IMR-90 (cell line): ENCODE data around the gene EBF4. TPM values are rescaled to one million over a fixed set of nuclear protein-coding genes. Genes with fewer than 3 reads are reported as not detected.
A peak's percentile ranks its signal among the peaks of the same experiment; 100 is the strongest.

Source experiments
- ATAC-seq: fragments of 200-7000 bp; cut with Tn5 transposase; 2 replicates; pipeline ENCODE4 v1.9.1; 2020; ENCODE audit warnings: low read depth, mild to moderate bottlenecking, moderate library complexity
- BruUV-seq: library from RNA; stranded (reverse); fragments of 400-500 nt; replicated peaks from 2 replicates; lab custom pipeline; 2021; lab: Mats Ljungman, UMichigan
- CTCF ChIA-PET: fragments of 300-600 bp; formaldehyde crosslinking; extraction: SDS; loops from one replicate; lab custom pipeline; 2021; ENCODE audit warnings: antibody characterized with exemption; lab: Yijun Ruan, JAX
- POLR2A ChIA-PET: fragments of 300-600 bp; sonication (Branson Sonifier 250); formaldehyde crosslinking; loops from one replicate; lab custom pipeline; 2022; ENCODE audit warnings: antibody characterized with exemption; ENCODE audit not compliant: unreplicated experiment; lab: Charles Lee
- DNase-seq: peaks from one replicate; pipeline ENCODE4 v3.0.0; 2013
- H2AFZ ChIP-seq: replicated peaks from 2 replicates; pipeline ENCODE3; 2013; ENCODE audit warnings: low read length, mild to moderate bottlenecking; ENCODE audit not compliant: poor library complexity
- H2AK5ac ChIP-seq: 2 replicates; pipeline ENCODE4 v1.6.1; 2013; ENCODE audit warnings: low read depth, low read length, inconsistent platforms
- H2AK9ac ChIP-seq: replicated peaks from 2 replicates; pipeline ENCODE3; 2013; ENCODE audit warnings: mild to moderate bottlenecking, low read depth, low read length, moderate library complexity; ENCODE audit not compliant: poor library complexity
- H2BK120ac ChIP-seq: 2 replicates; pipeline ENCODE4 v1.6.1; 2013; ENCODE audit warnings: low read depth, low read length, inconsistent platforms
- H2BK15ac ChIP-seq: 3 replicates; pipeline ENCODE4 v1.6.1; 2013; ENCODE audit warnings: low read depth, low read length, inconsistent platforms
- H2BK20ac ChIP-seq: 2 replicates; pipeline ENCODE4 v1.6.1; 2013; ENCODE audit warnings: low read depth, mild to moderate bottlenecking, inconsistent platforms, low read length, moderate library complexity
- H2BK5ac ChIP-seq: 2 replicates; pipeline ENCODE4 v1.6.1; 2013; ENCODE audit warnings: mild to moderate bottlenecking, low read depth, low read length, inconsistent platforms; ENCODE audit not compliant: poor library complexity, severe bottlenecking
- H3K14ac ChIP-seq: replicated peaks from 2 replicates; pipeline ENCODE4 v1.6.1; 2013; ENCODE audit warnings: low read depth, low read length, inconsistent platforms
- H3K18ac ChIP-seq: 2 replicates; pipeline ENCODE4 v1.6.1; 2013; ENCODE audit warnings: low read depth, low read length, control low read depth
- H3K23ac ChIP-seq: 2 replicates; pipeline ENCODE4 v1.6.1; 2013; ENCODE audit warnings: low read depth, low read length, inconsistent platforms
- H3K27ac ChIP-seq: 2 replicates; pipeline ENCODE4 v1.5.1; 2013; ENCODE audit warnings: mild to moderate bottlenecking, control low read depth, low read length; ENCODE audit not compliant: insufficient read depth
- H3K27me3 ChIP-seq: 2 replicates; pipeline ENCODE4 v1.6.1; 2013; ENCODE audit warnings: low read length; ENCODE audit not compliant: control insufficient read depth, insufficient read depth
- H3K36me3 ChIP-seq: 2 replicates; pipeline ENCODE4 v1.6.1; 2013; ENCODE audit warnings: low read length, mixed read lengths; ENCODE audit not compliant: control insufficient read depth, insufficient read depth
- H3K4ac ChIP-seq: 2 replicates; pipeline ENCODE4 v1.6.1; 2013; ENCODE audit warnings: low read depth, low read length, inconsistent platforms
- H3K4me1 ChIP-seq: 2 replicates; pipeline ENCODE4 v1.6.1; 2013; ENCODE audit warnings: low read length, mixed read lengths; ENCODE audit not compliant: control insufficient read depth, insufficient read depth
- H3K4me2 ChIP-seq: 2 replicates; pipeline ENCODE4 v1.6.1; 2013; ENCODE audit warnings: low read depth, mild to moderate bottlenecking, control low read depth, low read length, moderate library complexity
- H3K4me3 ChIP-seq: 2 replicates; pipeline ENCODE4 v1.5.1; 2013; ENCODE audit warnings: low read depth, mild to moderate bottlenecking, control low read depth, low read length, moderate library complexity; ENCODE audit not compliant: insufficient read depth
- H3K56ac ChIP-seq: 2 replicates; pipeline ENCODE4 v1.6.1; 2013; ENCODE audit warnings: low read length, inconsistent platforms; ENCODE audit not compliant: insufficient read depth; ENCODE audit errors: extremely low read depth
- H3K79me1 ChIP-seq, 2 experiments: 2 replicates each; pipeline ENCODE4 v1.6.1; 2013; ENCODE audit warnings: low read length in 2 of 2, inconsistent platforms in 1 of 2, low read depth in 1 of 2
- H3K9ac ChIP-seq: 2 replicates; pipeline ENCODE4 v1.6.1; 2013; ENCODE audit warnings: low read depth, low read length, control low read depth
- H3K9me1 ChIP-seq: 2 replicates; pipeline ENCODE4 v1.6.1; 2013; ENCODE audit warnings: low read length, inconsistent platforms; ENCODE audit not compliant: insufficient read depth
- H3K9me3 ChIP-seq: 2 replicates; pipeline ENCODE4 v1.6.1; 2013; ENCODE audit warnings: low read length; ENCODE audit not compliant: control insufficient read depth, insufficient read depth
- H4K20me1 ChIP-seq: 2 replicates; pipeline ENCODE4 v1.6.1; 2013; ENCODE audit warnings: low read length, inconsistent platforms; ENCODE audit not compliant: insufficient read depth
- H4K5ac ChIP-seq: 2 replicates; pipeline ENCODE4 v1.6.1; 2013; ENCODE audit warnings: mild to moderate bottlenecking, low read depth, low read length, control low read depth
- H4K8ac ChIP-seq, 2 experiments: 2 replicates each; pipeline ENCODE4 v1.6.1; 2013; ENCODE audit warnings: low read depth in 2 of 2, low read length in 2 of 2, control low read depth in 1 of 2, inconsistent platforms in 1 of 2
- H4K91ac ChIP-seq: 2 replicates; pipeline ENCODE4 v1.6.1; 2013; ENCODE audit warnings: low read depth, low read length, inconsistent platforms; ENCODE audit not compliant: insufficient read depth
- BHLHE40 ChIP-seq: fragments of 150-350 bp; IDR thresholded peaks from 2 replicates; pipeline ENCODE4 v1.6.1; 2016; ENCODE audit warnings: mild to moderate bottlenecking, low read depth, low read length
- CEBPB ChIP-seq: IDR thresholded peaks from 2 replicates; pipeline ENCODE4 v1.6.1; 2012; ENCODE audit warnings: low read depth, low read length, improper control_type of control experiment
- CHD1 ChIP-seq: IDR thresholded peaks from 2 replicates; pipeline ENCODE4 v1.6.1; 2012; ENCODE audit warnings: low read depth, low read length, improper control_type of control experiment
- CTCF ChIP-seq: conservative IDR thresholded peaks from 2 replicates; pipeline ENCODE4 v1.5.1; 2012; ENCODE audit warnings: mild to moderate bottlenecking, low read depth, low read length, improper control_type of control experiment
- ELK1 ChIP-seq: fragments of 150-350 bp; IDR thresholded peaks from 2 replicates; pipeline ENCODE4 v1.6.1; 2016; ENCODE audit warnings: low read depth, mild to moderate bottlenecking, low read length, moderate library complexity, borderline replicate concordance
- FOS ChIP-seq: fragments of 150-350 bp; IDR thresholded peaks from 2 replicates; pipeline ENCODE4 v1.6.1; 2016; ENCODE audit warnings: low read depth, low read length
- MAFK ChIP-seq: IDR thresholded peaks from 2 replicates; pipeline ENCODE4 v1.6.1; 2012; ENCODE audit warnings: low read depth, low read length, improper control_type of control experiment
- MAZ ChIP-seq: IDR thresholded peaks from 2 replicates; pipeline ENCODE4 v1.6.1; 2012; ENCODE audit warnings: low read depth, mild to moderate bottlenecking, low read length, improper control_type of control experiment, moderate library complexity, borderline replicate concordance
- MXI1 ChIP-seq: IDR thresholded peaks from 2 replicates; pipeline ENCODE4 v1.6.1; 2012; ENCODE audit warnings: low read depth, mild to moderate bottlenecking, low read length, moderate library complexity, borderline replicate concordance
- NFE2L2 ChIP-seq: fragments of 150-350 bp; IDR thresholded peaks from 2 replicates; pipeline ENCODE4 v1.6.1; 2016; ENCODE audit warnings: low read depth, mild to moderate bottlenecking, low read length
- POLR2A ChIP-seq: IDR thresholded peaks from 2 replicates; pipeline ENCODE4 v1.6.1; 2012; ENCODE audit warnings: mild to moderate bottlenecking, low read depth, low read length
- RAD21 ChIP-seq: IDR thresholded peaks from 2 replicates; pipeline ENCODE4 v1.6.1; 2012; ENCODE audit warnings: low read length, improper control_type of control experiment
- RCOR1 ChIP-seq: IDR thresholded peaks from 2 replicates; pipeline ENCODE4 v1.6.1; 2012; ENCODE audit warnings: mild to moderate bottlenecking, low read length, improper control_type of control experiment; ENCODE audit not compliant: insufficient replicate concordance
- RFX5 ChIP-seq: IDR thresholded peaks from 2 replicates; pipeline ENCODE4 v1.8.0; 2012; ENCODE audit warnings: low read depth, mild to moderate bottlenecking, low read length, moderate library complexity
- SMC3 ChIP-seq: fragments of 150-350 bp; IDR thresholded peaks from 2 replicates; pipeline ENCODE4 v1.6.1; 2016; ENCODE audit warnings: low read depth, mild to moderate bottlenecking, antibody characterized with exemption, low read length, moderate library complexity
- USF2 ChIP-seq: fragments of 150-350 bp; IDR thresholded peaks from 2 replicates; pipeline ENCODE4 v1.6.1; 2017; ENCODE audit warnings: mild to moderate bottlenecking, antibody characterized with exemption, low read length, low read depth
- WGBS, 2 experiments: methylation state at CpG; one replicate each; pipeline versions ENCODE4 v1.1.5 to v1.1.7; 2013; ENCODE audit warnings: missing lambda C conversion rate in 2 of 2; ENCODE audit not compliant: insufficient read length in 1 of 2; ENCODE audit errors: extremely low coverage in 2 of 2; 5-methylcytosine and 5-hydroxymethylcytosine counted together
- dilution Hi-C: fragments of 300-500 bp; cut with HindIII; formaldehyde crosslinking; loops from one replicate; pipeline ENCODE4 v1.14.3; 2018; ENCODE audit warnings: low sequenced_read_pairs; ENCODE audit not compliant: unreplicated experiment
- in situ Hi-C: fragments of 300-500 bp; cut with MboI; formaldehyde crosslinking; loops from 3 replicates; pipeline ENCODE4 v1.14.3; 2019; ENCODE audit warnings: low sequenced_read_pairs, inconsistent platforms, mixed read lengths
- intact Hi-C: fragments of 100-400 bp; cut with micrococcal nuclease; formaldehyde crosslinking; loops from 2 replicates; pipeline ENCODE4 v1.10.0; 2022
- polyA plus RNA-seq, 3 experiments: library from polyadenylated mRNA; depleted of rRNA; stranded (reverse); fragments of >200 nt; gene quantifications; 2 replicates each; pipeline ENCODE4 v1.2.3, GENCODE V29; 2012; ENCODE audit warnings: low replicate concordance in 1 of 3
- total RNA-seq: library from RNA; depleted of rRNA; stranded (reverse); fragments of >200 nt; gene quantifications from 2 replicates; pipeline ENCODE4 v1.2.3, GENCODE V29; 2012

EBF4 gene
- total and polyA plus RNA-seq, 2 of the 4 experiments (the other 2 are of a cell fraction) = 0.18 to 1.1 TPM

- no peak overlapping the region for H2BK15ac ChIP-seq
- H3K4me2 ChIP-seq = peak overlapping the region; percentile 7; the same call in 1 of the 2 replicates
- no peak overlapping the region for H3K18ac ChIP-seq
- no peak overlapping the region for H2BK20ac ChIP-seq
- H2BK5ac ChIP-seq = no peak overlapping the region
- H3K4ac ChIP-seq = no peak overlapping the region
- H4K20me1 ChIP-seq = no peaks in the 10 kb centered on the region
- H4K91ac ChIP-seq = no peak overlapping the region
- H3K9me3 ChIP-seq = 0 out of 2 replicates have a peak, but pooled peaks cover 9% of the 10 kb centered on the region
- H4K5ac ChIP-seq = no peak overlapping the region
- no peak overlapping the region for H4K8ac ChIP-seq
- no peak overlapping the region for H3K14ac ChIP-seq
- in situ Hi-C loops = loop anchor here (25.0 kb wide), 1 partner anchor 689 kb away; the partner anchor contains the start of gene STK35
- no peak overlapping the region for H3K9ac ChIP-seq
- no peak overlapping the region for H3K23ac ChIP-seq
- no peak overlapping the region for H2AK9ac ChIP-seq
- no peak overlapping the region for H3K56ac ChIP-seq
- no peaks in the 10 kb centered on the region; the same call in 1 of the 2 replicates for H3K9me1 ChIP-seq
- H3K4me3 ChIP-seq = no peak overlapping the region
- dilution Hi-C loops = no loop called here
- ATAC-seq (no peak), DNase-seq (no peak)
- no peak overlapping the region for H3K27ac ChIP-seq
- peaks cover 3% of the 10 kb centered on the region; the same call in 1 of the 2 replicates for H3K4me1 ChIP-seq
- H3K36me3 ChIP-seq = no peaks in the 10 kb centered on the region; the same call in 1 of the 2 replicates
- intact Hi-C loops = loop anchor here (2.0 kb wide), 1 partner anchor 39 kb away; the partner anchor contains the start of genes PCED1A and VPS16
- H2AK5ac ChIP-seq = no peak overlapping the region
- TF ChIP-seq RAD21 (no peak), RCOR1 (no peak), POLR2A (no peak), BHLHE40 (no peak), MAZ (no peak), CTCF (no peak), USF2 (no peak), RFX5 (no peak), CHD1 (no peak), MXI1 (no peak), FOS (no peak), SMC3 (no peak), NFE2L2 (no peak), ELK1 (no peak), MAFK (no peak), CEBPB (no peak)
- no peak overlapping the region for H2AFZ ChIP-seq
- H2BK120ac ChIP-seq = no peak overlapping the region
- POLR2A ChIA-PET = no interaction called here
- CTCF ChIA-PET = no interaction called here
- peaks cover 66% of the 10 kb centered on the region for H3K27me3 ChIP-seq
- no TSS peak for BruUV-seq
- WGBS, 2 experiments = 27% methylated on average over 9 of the region's 13 CpGs; no CpG with 5 or more reads in 1 of the 2 experiments
- H3K79me1 ChIP-seq = no peaks in the 10 kb centered on the region
These were observed 108.7 kb downstream of the EBF4 start for GRCh38 chr20:2801286-2801728.
